T-helper 22 cell (primary cell): ENCODE measurements around the gene ABCA4.
"Not testable (repeated sequence)": the region's sequence is repeated elsewhere in the genome, so short reads cannot be mapped to it uniquely, and the experiment has no call there.

Experiments
- DNase-seq: peaks from one replicate; pipeline ENCODE4 v3.0.0-alpha.2; 2020; ENCODE audit warnings: low read depth

ABCA4 gene

GRCh38 chr1:94120991-94121390 is at the start of gene ABCA4:
TSS of gene ABCA4 (minus strand) at chr1:94121148. CDS start at chr1:94121045, 103 bp downstream.
- no peak for DNase-seq

DNA sequence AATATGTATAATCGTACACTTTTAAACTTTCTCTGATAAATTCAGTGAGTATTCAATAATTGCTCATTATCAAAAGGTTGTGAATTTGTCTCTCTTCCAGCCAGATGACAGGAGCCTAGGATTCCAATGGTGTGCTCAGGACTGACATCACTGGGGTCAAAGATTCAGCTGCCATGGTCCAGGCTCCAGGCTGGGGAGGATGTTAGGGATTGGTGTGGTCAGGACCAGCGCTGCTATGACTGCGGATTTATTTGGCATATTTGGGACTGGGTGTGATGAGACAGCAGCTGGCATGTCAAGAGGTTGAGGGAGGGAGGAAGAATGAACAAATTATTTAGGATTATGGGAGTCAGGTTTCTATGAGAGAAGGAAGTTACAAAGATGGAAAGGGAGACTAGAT is 48.2 kb upstream of the ABCA4 start:
- no peak for DNase-seq

DNA sequence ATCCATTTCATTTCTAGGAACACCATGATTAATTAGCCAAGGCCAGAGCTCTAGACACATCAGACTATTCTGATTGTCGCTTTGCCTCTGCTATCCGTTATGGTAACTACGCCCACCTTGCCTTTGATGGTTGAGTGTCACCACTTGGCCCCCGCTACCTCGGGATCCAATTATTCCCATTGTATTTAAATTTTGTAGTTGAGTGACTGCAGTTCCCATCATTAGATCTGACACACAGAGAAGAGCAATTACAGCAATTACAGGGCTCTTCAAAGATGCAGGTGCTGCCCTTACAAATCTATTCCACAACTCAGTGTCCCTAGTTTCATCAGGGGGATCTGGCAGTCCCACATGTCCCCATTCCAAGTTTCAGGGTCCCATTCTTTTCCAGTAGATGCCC is 44.9 kb upstream of the ABCA4 start:
- DNase-seq: no peak

GRCh38 chr1:94164885-94165284 is 43.9 kb upstream of the ABCA4 start:
- DNase-seq: not testable (repeated sequence)

- not testable (repeated sequence) for DNase-seq
Measured at GRCh38 chr1:94164121-94164520, 43.2 kb upstream of the ABCA4 start.

DNA sequence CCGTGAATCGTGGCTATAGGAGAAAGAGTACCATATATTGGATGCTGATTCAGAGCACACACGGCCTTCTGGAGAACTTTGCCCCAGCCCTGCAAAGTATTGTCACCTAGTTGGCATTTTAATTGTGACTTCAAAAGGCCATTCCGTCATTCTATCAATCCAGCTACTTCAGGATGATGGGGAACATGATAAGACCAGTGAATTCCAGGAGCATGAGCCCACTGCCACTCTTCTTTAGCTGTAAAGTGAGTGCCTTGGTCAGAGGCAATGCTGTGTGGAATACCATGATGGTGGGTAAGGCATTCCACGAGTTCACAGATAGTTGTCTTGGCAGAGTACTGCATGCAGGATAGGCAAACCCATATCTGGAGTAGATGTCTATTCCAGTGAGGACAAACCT is 42.3 kb upstream of the ABCA4 start:
- DNase-seq: not testable (repeated sequence)

- DNase-seq: no peak
Measured at GRCh38 chr1:94160811-94161210, 39.9 kb upstream of the ABCA4 start.

- no peak for DNase-seq
Measured at GRCh38 chr1:94156096-94156625, 35.2 kb upstream of the ABCA4 start.

- DNase-seq: no peak
Measured at GRCh38 chr1:94154989-94155388, 34.0 kb upstream of the ABCA4 start.

- no peak for DNase-seq
Measured at GRCh38 chr1:94153133-94153532, 32.2 kb upstream of the ABCA4 start.

- DNase-seq: not testable (repeated sequence)
Measured at GRCh38 chr1:94149166-94149565, 28.2 kb upstream of the ABCA4 start.

DNA sequence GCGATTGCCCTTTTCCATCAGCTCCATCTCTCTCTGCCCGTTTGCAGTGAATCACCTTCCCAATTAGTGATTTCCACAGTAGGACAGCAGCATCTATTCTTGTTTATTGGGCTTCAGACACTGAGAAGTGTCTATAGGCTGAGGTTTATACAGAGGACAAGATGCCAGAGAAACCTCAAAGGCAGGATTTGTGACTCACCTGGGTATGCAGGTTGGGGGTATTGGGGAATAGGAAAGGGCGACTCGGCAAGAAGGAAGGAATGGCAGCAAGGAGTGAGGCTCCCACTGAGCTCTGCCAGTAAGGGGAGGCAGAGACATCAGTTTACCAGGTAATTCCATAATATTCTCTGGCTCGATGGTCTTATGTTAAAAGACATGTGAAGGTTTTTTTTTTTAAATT is 25.3 kb upstream of the ABCA4 start:
- DNase-seq: no peak

DNA sequence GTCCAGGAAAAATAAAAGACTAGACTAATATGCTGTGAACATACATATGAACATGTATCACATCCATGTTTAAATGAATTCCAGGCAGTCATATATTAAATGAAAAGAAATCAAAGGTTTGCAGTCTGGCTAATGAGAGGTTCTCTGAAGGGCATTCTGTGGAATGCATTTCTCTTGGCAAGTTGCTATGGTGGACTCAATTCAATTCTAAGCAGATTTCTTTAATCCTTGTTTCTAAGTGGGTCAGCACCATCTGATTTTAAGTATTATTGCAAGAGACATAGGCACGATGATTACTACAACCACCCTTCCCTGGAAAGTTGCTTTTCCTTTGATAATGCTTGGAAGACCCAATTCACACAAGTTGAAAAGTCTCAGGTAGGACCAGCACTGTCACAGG is 23.9 kb upstream of the ABCA4 start:
- no peak for DNase-seq

GRCh38 chr1:94143809-94144176 is 22.8 kb upstream of the ABCA4 start:
- DNase-seq: no peak

DNA sequence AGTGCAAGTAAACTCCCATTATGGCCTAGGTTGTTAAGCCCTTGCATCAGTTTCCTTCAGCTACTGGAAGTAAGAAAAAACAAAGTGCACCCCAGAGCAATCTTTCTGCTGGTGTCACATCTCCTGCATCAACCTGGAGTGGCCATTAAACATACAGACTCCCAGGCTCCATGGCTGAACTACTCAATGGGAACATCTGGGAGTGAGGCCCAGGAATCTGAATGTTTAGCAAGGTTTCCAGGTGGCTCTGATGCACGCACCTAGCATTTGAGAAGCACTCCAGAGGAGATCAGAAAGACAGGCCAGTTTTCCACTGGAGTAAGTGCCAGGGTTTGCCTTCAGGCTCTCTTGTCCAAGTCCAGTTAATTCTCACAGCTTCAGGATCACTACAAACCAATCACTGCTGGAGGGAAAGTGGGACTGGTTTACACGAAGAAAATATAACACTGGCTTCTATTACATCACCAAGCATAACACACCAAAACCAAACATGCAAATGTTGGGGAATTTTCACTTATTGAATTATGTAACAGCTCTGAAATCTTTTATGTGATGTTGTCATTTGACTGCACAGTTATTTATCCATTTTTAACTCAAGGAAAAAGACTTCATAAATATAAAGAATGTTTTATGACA is 22.3 kb upstream of the ABCA4 start:
- DNase-seq: no peak

DNA sequence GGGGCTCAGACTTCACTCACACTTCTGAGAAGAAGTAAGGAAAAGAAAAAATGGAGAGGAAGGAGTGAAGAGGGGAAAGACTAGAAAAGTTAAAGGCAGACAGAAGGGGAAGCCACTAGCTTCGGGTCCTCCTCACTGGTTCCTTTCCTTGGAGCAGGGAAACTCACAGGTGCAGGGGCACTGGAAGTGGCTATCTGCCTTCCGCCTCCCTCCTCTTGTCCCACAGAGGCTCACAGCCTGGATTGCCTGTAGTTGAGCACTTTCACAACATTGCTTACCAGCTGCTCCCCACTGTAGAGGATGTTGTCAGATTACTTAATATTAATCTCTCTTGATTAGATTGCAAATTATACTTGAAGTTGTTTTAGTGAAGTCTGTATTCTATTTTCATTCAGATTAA is 21.6 kb upstream of the ABCA4 start:
- no peak for DNase-seq

DNA sequence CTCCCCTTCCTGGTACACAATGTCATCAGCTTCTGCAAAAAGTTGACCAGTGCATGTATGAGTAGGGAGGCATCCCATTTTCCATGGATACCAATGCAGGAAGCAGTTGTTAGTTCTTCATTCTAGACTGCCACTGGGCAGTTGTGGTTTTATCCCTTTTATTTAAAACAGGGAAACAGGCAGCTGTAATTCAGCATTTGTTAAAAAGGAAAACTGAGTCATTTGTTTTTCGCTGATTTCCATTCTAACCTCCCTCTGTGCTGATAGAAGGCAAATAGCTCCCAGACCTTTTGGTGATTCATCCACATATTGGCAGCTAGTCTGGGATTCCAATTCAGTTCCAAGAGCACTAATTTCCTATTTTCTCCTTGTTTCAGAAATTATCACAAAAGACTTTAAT is 21.1 kb upstream of the ABCA4 start:
- DNase-seq: no peak

DNA sequence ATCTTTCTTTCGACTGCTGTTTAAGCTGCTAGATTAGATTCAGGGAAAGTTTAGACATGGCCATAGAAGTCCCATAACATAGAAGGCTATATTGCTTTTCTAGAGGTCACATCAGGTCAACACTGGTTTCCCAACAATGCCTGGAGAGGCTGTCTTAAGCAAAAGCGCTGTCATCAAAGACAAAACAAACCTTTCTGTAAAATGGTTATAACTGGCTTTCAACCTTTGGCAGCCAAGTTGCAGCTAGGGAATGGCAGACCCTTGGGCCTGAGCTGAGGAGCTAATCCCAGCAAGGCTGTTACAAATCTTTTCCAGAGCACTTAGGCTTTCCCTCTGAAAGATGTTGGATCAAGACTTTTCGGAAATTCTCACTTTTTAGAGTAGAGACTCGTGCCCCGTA is 11.2 kb upstream of the ABCA4 start:
- no peak for DNase-seq

DNA sequence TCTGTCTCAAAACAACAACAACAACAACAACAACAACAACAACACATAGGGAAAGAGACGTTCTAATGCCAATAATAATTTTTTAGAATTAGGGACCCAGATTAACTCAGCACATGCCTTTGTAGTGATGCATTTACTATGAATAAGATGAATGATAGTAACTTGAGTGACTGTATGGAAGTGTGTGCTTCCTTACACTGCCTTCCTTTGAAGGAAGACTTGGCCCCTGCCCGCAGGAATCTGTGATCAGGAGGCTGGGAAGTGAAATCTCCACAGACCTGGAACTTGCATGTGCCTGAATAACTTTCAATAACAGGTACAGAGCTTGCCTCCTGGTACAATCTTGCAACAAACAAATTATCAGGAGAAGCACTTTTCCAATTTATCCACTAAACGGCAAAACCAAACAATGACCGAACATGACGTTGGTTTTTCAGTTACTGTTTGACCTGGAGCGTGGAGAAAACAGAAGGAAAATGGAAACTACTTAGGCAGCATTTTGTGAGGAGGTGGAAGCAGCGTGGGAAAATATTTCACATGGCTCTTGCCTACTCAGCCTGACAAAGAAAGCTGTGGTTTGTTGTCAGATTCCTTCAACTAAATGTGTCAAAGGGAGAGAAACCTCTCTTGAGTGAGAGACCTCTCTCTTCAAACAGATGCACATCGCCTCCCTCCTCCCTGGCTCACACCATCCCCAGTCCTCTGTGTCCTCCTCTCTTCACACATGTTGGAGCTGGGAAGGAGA is 10.1 kb upstream of the ABCA4 start:
- DNase-seq: no peak

DNA sequence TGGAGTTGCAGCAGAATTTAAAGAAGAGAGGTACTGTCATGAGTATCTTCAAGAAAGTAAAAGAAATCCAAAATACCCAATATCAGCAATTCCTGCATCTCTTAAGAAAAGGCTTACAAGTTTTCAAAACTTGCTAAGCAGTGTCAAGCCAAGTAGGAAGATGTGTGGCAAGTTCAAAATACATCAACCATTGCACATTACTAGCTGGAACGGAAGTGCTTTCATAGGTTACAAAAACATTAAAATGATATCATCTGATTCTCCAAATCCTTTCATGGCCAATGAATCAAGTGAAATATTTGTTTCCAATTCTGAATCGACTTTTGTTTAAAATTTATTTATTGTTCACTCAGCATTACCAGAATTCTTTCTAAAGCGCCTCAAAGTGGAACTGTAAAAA is 5.7 kb upstream of the ABCA4 start:
- no peak for DNase-seq

DNA sequence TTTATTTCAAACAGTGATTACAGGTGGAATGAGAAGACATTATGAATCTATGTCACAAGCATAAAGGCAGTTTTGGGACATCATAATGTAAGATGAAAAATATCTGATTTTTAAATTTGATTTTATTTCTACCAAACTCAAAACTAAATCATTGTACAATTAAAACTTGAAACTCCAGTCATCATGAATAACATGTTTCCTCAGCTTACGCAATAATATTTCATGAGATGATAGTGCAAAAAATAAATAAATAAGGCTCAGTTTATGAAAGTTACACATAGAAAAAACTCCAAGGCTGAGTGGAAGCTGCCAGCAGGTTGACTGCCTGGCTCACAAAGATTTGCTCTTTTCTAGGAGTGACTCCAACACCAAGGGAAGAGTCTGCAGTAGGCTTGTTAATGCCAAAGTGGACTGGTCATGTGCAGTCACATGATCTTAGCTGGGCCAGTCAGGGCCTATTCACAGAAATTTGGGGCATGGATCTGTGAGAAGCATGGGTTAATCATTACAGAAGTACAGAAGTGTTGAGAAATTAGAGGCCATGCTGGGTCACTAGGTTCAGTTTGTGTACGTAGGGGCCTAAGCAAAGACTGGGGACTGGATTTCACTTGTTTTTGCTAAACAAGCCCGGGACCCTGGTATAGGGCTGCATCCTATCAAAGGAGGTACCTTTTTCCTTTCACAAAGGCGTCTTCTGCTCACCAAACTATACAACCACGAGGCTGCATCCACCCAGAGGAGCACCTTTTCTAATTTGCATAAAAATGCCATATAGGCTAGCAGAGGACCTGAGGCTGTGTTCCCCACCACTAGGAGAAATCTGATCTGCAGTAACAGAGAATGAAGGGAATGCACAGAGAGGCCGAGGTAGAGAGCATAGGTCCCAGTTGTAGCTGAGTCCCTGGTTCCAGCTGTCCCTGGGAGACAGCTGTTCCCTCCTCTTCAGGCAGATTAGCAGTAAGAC is 4.9 kb upstream of the ABCA4 start:
- no peak for DNase-seq

GRCh38 chr1:94124538-94124937 is 3.6 kb upstream of the ABCA4 start:
- no peak for DNase-seq
